Adrenal gland (tissue), 12 donors: ENCODE data around the gene DDX56. TPM values are rescaled to one million over a fixed set of nuclear protein-coding genes. Genes with fewer than 3 reads are reported as not detected.

Experiments used
- DNase-seq, 7 donors: peaks; one replicate each; pipeline ENCODE4 v3.0.0-alpha.2; 2019 to 2020
- H3K27ac ChIP-seq, 5 donors: fragments of 200-600 bp; sonication (generic) in 4 of 5; 1 replicate in 3 of 5; 2 replicates in 2 of 5; pipeline versions ENCODE4 v1.5.1 to v1.8.0; 2016 to 2020; ENCODE audit warnings: mild to moderate bottlenecking in 1 of 5
- H3K27me3 ChIP-seq: fragments of 200-600 bp; 2 replicates; pipeline ENCODE4 v1.8.0; 2021
- H3K36me3 ChIP-seq, 2 donors: fragments of 200-600 bp; replicated peaks in 1 of 2; 1 replicate in 1 of 2; 2 replicates in 1 of 2; pipeline versions ENCODE4 v1.5.1 to v1.8.0; 2018 to 2022
- H3K4me1 ChIP-seq, 2 donors: fragments of 200-600 bp; replicated peaks in 1 of 2; 1 replicate in 1 of 2; 2 replicates in 1 of 2; pipeline versions ENCODE4 v1.5.1 to v1.8.0; 2018 to 2021
- H3K4me3 ChIP-seq, 4 donors: fragments of 200-600 bp; sonication (generic) in 3 of 4; one replicate each; pipeline ENCODE4 v1.5.1; 2016 to 2018
- H3K9me3 ChIP-seq, 3 donors: fragments of 200-600 bp; sonication (generic) in 1 of 3; replicated peaks in 1 of 3; 1 replicate in 2 of 3; 2 replicates in 1 of 3; pipeline versions ENCODE4 v1.5.1 to v1.8.0; 2016 to 2021
- POLR2A ChIP-seq, 2 donors: fragments of 450-650 bp; IDR thresholded peaks; one replicate each; pipeline ENCODE4 v1.6.1; 2017; ENCODE audit warnings: antibody characterized with exemption in 2 of 2, mild to moderate bottlenecking in 2 of 2, moderate library complexity in 1 of 2
- WGBS, 4 donors: extraction: QIAGEN DNeasy Blood & Tissue Kit in 2 of 4; methylation state at CpG; one replicate each; pipeline versions ENCODE4 v1.1.5 to v1.1.7; 2013 to 2017; 5-methylcytosine and 5-hydroxymethylcytosine counted together
- intact Hi-C, 2 donors: fragments of 100-400 bp; cut with DNase I; formaldehyde crosslinking; loops; one replicate each; pipeline versions ENCODE4 v1.14.1 to v1.15.0; 2022 to 2023
- polyA plus RNA-seq, 3 donors: library from polyadenylated mRNA; stranded (reverse); fragments of 200-250 nt in 2 of 3; fragments of 350-450 nt in 1 of 3; fragmentation: Illumina TruSeq in 1 of 3; extraction: RNeasy Lipid Tissue Mini Kit (QIAGEN cat#74804) in 1 of 3; gene quantifications; one replicate each; pipeline ENCODE4 v1.2.3, GENCODE V29; 2013 to 2014
- total RNA-seq, 9 donors: library from RNA; depleted of rRNA in 4 of 9; stranded (reverse); fragments of >200 nt in 4 of 9; fragments of 120-200 nt in 1 of 9; fragmentation: NEBNext Ultra II Directional in 1 of 9; extraction: Animal tissue kit (Norgen Biotek cat#: 25700) in 1 of 9; gene quantifications; one replicate each; pipeline versions ENCODE4 v1.1.0 to v1.2.4, GENCODE V29; 2013 to 2023
- TF ChIP-seq, protein P1 (sequence below), 6 experiments: fragments of 450-650 bp in 4 of 6; fragments of 200-600 bp in 2 of 6; sonication (generic) in 1 of 6; IDR thresholded peaks; 1 replicate in 5 of 6; 2 replicates in 1 of 6; pipeline versions ENCODE4 v1.5.1 to v1.8.0; 2016 to 2021; ENCODE audit warnings: antibody characterized with exemption in 6 of 6, mild to moderate bottlenecking in 2 of 6, moderate library complexity in 1 of 6
- donor health status: healthy with polysubstance abuse.
- donor health status: Bipolar disorder and iron deficiency.
- donor health status: DM: yes; HTN: yes; CAD: no.
- donor health status: DM: no; HTN: no; CAD: no.
- donor health status: DM: no; HTN: no; CAD: no.
- donor health status: DM: yes; HTN: yes; CAD: no.

The DDX56 gene
- total and polyA plus RNA-seq, 12 donors = 35.9 to 543 (median 72.8) TPM

DNA sequence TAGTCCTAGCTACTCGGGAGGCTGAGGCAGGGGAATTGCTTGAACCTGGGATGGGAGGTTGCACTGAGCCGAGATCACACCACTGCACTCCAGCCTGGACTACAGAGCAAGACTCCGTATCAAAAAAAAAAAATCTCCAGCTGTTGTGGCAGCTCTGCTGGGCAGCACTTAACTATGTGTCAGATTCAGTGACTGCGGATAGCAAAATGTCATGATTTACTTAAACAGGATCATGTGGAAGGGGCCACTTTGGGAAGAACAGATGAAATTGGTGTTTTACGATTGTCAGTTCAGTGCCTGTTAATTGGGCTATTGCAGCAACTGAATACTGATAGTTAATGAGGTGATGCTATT lies 48.0 kb upstream of the DDX56 start:
- intact Hi-C loops = no loop called here

DNA sequence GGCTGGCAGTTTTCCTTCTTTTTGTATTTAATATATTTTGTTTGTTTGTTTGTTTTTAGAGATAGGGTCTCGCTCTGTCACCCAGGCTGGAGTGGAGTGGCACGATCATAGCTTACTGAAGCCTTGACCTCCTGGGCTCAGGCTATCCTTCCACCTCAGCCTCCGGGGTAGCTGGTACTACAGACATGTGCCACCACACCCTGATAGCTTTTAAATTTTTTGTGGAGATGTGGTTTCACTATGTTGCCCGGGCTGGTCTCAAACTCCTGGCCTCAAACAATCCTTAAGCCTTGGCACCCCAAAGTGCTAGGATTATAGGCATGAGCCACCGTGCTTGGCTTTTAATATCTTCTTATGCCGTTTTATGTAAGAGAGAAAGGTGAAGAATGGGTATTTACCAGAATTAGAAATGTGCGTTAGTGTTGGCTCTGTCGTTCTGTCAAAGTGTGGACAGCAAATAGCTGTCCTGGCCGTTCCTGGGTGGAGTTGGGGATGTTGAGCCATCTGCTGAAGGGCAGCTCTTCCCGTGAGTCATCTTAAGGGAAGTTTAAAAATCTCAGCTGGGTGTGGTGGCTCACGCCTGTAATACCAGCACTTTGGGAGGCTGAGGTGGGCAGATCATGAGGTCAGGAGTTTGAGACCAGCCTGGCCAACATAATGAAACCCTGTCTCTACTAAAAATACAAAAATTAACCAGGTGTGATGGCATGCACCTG lies 47.5 kb upstream of the DDX56 start:
- Histone ChIP-seq H3K4me1 (peaks cover 31 to 56% of the 10 kb centered on the region in 2 donors), H3K27ac (peak overlapping the region; percentile 80 to 90 (median 83))
- 61 to 66% (median 62%) methylated on average over 11 of the region's 11 CpGs for WGBS, 4 donors

More for the DNA sequence above, 48.0 kb upstream of the DDX56 start:
- Histone ChIP-seq H3K27me3 (no peaks in the 10 kb centered on the region), H3K27ac (peak overlapping the region; percentile 80 to 90 (median 83)), H3K4me1 (peaks cover 31 to 56% of the 10 kb centered on the region in 2 donors), H3K9me3 (no peaks in the 10 kb centered on the region), H3K36me3 (peaks cover 0 to 19% of the 10 kb centered on the region in 2 donors), H3K4me3 (no peak overlapping the region)
- WGBS, 4 donors = 75 to 95% (median 82%) methylated on average over 5 of the region's 5 CpGs
- TF ChIP-seq POLR2A (IDR thresholded peaks at IDR 0.05) = no peak
- TF ChIP-seq, protein P1, sequence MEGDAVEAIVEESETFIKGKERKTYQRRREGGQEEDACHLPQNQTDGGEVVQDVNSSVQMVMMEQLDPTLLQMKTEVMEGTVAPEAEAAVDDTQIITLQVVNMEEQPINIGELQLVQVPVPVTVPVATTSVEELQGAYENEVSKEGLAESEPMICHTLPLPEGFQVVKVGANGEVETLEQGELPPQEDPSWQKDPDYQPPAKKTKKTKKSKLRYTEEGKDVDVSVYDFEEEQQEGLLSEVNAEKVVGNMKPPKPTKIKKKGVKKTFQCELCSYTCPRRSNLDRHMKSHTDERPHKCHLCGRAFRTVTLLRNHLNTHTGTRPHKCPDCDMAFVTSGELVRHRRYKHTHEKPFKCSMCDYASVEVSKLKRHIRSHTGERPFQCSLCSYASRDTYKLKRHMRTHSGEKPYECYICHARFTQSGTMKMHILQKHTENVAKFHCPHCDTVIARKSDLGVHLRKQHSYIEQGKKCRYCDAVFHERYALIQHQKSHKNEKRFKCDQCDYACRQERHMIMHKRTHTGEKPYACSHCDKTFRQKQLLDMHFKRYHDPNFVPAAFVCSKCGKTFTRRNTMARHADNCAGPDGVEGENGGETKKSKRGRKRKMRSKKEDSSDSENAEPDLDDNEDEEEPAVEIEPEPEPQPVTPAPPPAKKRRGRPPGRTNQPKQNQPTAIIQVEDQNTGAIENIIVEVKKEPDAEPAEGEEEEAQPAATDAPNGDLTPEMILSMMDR (IDR thresholded peaks at IDR 0.05) = no peak
- no peak for DNase-seq

GRCh38 chr7:44618753-44619152 lies 45.0 kb upstream of the DDX56 start:
- TF ChIP-seq, protein P1 (IDR thresholded peaks at IDR 0.05) = no peak
- no peak for TF ChIP-seq POLR2A (IDR thresholded peaks at IDR 0.05)
- Histone ChIP-seq H3K4me1 (peaks cover 38 to 56% of the 10 kb centered on the region in 2 donors), H3K27ac (no peak overlapping the region), H3K4me3 (no peak overlapping the region), H3K27me3 (no peaks in the 10 kb centered on the region), H3K36me3 (no peaks in the 10 kb centered on the region), H3K9me3 (no peaks in the 10 kb centered on the region)
- 85 to 100% (median 92%) methylated on average over 3 of the region's 3 CpGs for WGBS, 4 donors
- no peak for DNase-seq
- intact Hi-C loops = no loop called here

More for the DNA sequence above, 47.5 kb upstream of the DDX56 start:
- Histone ChIP-seq H3K27me3 (no peaks in the 10 kb centered on the region), H3K36me3 (peaks cover 0 to 15% of the 10 kb centered on the region in 2 donors), H3K9me3 (no peaks in the 10 kb centered on the region), H3K4me3 (no peak overlapping the region)
- DNase-seq = peak in 5 of 7 donors; percentile 66 to 76 (median 68)
- intact Hi-C loops = no loop called here
- TF ChIP-seq, protein P1 (IDR thresholded peaks at IDR 0.05) = no peak
- TF ChIP-seq POLR2A (IDR thresholded peaks at IDR 0.05) = no peak

DNA sequence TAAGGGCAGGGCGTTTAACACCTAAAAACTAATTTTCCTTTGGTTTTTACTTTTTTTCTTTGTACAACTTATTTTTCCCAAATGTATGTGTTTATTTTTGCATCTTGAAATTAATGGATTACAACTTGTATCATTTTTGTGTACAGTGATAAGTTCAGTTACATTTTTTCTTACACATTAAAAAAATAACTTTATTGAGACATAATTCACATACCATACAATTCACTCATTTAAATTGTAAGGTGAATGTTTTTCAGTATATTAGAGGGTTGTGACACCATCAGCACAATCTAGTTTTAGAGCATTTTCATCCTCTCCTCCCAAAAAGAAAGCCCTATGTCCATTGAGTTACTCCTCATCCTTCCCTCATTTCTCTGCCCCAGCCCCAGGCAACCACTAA lies 44.3 kb upstream of the DDX56 start:
- H3K9me3 ChIP-seq = no peaks in the 10 kb centered on the region
- H3K27ac ChIP-seq = peak overlapping the region in 2 of 5 donors; percentile 43 to 61
- no peak for DNase-seq
- H3K27me3 ChIP-seq = no peaks in the 10 kb centered on the region
- H3K36me3 ChIP-seq = no peaks in the 10 kb centered on the region
- TF ChIP-seq, protein P1 (IDR thresholded peaks at IDR 0.05) = no peak
- no peak for TF ChIP-seq POLR2A (IDR thresholded peaks at IDR 0.05)
- H3K4me1 ChIP-seq = peaks cover 33 to 49% of the 10 kb centered on the region in 2 donors
- intact Hi-C loops = no loop called here
- 81 to 96% (median 88%) methylated on average over 1 of the region's 1 CpG for WGBS, 4 donors
- H3K4me3 ChIP-seq = no peak overlapping the region
